Measurements from ENCODE around the gene CCNY. TPM values are rescaled to one million over a fixed set of nuclear protein-coding genes. Genes with fewer than 3 reads are reported as not detected.

Gene CCNY
- total RNA-seq, 4 donors from 2014 or later = 23.9 to 68.1 (median 39.5) TPM

- Histone ChIP-seq H3K4me1 (peaks cover 3 to 19% of the 10 kb centered on the region in 2 donors), H3K27me3 (no peaks in the 10 kb centered on the region), H3K27ac (peak overlapping the region in 1 of 4 donors; percentile 14), H3K9me3 (no peaks in the 10 kb centered on the region), H3K4me3 (no peak overlapping the region), H3K36me3 (no peaks in the 10 kb centered on the region)
- no peak for ATAC-seq
- TF ChIP-seq CTCF (IDR thresholded peaks at IDR 0.05 in 4 of 5, conservative IDR thresholded peaks at IDR 0.05 in 1 of 5) (no peak), POLR2A (IDR thresholded peaks at IDR 0.05) (no peak)
- in situ Hi-C loops (cut with MboI; ENCODE audit: low sequenced_read_pairs in 4 of 4) (no loop called here), intact Hi-C loops (cut with DNase I; ENCODE audit: low total_unique reads) (no loop called here)
- no peak for DNase-seq
Measured at GRCh38 chr10:35435824-35436223, 99.5 kb downstream of the CCNY start.

- H3K27me3 ChIP-seq = no peaks in the 10 kb centered on the region
- no peak overlapping the region for H3K4me3 ChIP-seq
- ATAC-seq (no peak), DNase-seq (no peak)
- no peaks in the 10 kb centered on the region for H3K9me3 ChIP-seq
- intact Hi-C loops (cut with DNase I; ENCODE audit: low total_unique reads) (no loop called here), in situ Hi-C loops (cut with MboI; ENCODE audit: low sequenced_read_pairs in 4 of 4) (no loop called here)
- no peak overlapping the region for H3K27ac ChIP-seq
- TF ChIP-seq CTCF (IDR thresholded peaks at IDR 0.05 in 4 of 5, conservative IDR thresholded peaks at IDR 0.05 in 1 of 5) (no peak), POLR2A (IDR thresholded peaks at IDR 0.05) (no peak)
- H3K4me1 ChIP-seq = peaks cover 3 to 16% of the 10 kb centered on the region in 2 donors
- H3K36me3 ChIP-seq = no peaks in the 10 kb centered on the region
Measured at GRCh38 chr10:35437829-35438228, 101.5 kb downstream of the CCNY start.

DNA sequence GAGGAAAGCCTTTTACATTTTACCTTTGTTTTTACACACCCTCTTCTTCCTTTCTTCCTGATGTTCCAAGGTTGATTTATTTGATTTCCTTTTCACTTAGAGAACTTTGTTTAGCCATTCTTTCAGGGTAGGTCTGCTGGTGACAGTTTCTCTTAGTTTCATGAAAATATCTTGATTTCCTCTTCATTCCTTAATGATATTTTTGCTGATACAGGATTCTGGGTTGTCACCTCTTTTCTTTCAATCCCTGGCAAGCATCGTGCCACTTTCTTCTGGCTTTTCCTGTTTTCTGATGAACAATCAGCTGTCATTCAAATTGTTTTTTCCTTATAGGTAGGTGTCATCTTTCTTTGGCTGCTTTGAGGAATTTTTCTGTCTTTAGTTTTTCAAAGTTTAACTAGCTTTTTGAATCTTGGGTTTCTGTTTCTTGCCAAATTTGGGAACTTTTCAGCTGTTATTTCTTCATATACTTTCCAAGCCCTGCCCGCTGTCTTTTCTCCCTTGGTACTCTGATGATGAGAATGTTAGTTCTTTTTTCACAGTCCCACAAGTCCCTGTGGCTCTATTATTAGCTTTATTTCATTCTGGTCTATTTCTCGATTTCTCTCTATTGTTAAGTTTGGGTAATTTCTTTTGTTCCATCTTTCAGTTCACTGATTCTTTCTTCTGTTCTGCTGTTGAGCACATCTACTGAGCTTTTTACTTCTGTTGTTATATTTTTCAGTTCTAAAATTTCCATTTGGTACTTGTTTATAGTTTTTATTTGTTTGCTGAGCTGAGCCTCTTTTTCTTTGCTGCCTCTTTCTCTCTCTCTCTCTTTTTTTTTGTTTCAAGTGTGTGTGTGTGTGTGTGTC lies 102.6 kb downstream of the CCNY start:
- Histone ChIP-seq H3K4me1 (peaks cover 0 to 16% of the 10 kb centered on the region in 2 donors), H3K9me3 (peaks cover 0 to 5% (median 0%) of the 10 kb centered on the region in 3 donors), H3K36me3 (no peaks in the 10 kb centered on the region), H3K4me3 (no peak overlapping the region), H3K27me3 (no peaks in the 10 kb centered on the region), H3K27ac (no peak overlapping the region)
- in situ Hi-C loops (cut with MboI; ENCODE audit: low sequenced_read_pairs in 4 of 4) = no loop called here
- no peak for ATAC-seq
- no peak for DNase-seq
- intact Hi-C loops (cut with DNase I; ENCODE audit: low total_unique reads) = no loop called here
- TF ChIP-seq POLR2A (IDR thresholded peaks at IDR 0.05) (no peak), CTCF (IDR thresholded peaks at IDR 0.05 in 4 of 5, conservative IDR thresholded peaks at IDR 0.05 in 1 of 5) (no peak)

GRCh38 chr10:35440016-35440415 lies 103.7 kb downstream of the CCNY start:
- H3K4me3 ChIP-seq = no peak overlapping the region
- H3K27ac ChIP-seq = peak overlapping the region in 2 of 4 donors; percentile 0 to 69
- TF ChIP-seq CTCF (IDR thresholded peaks at IDR 0.05 in 4 of 5, conservative IDR thresholded peaks at IDR 0.05 in 1 of 5) = no peak
- no peak for TF ChIP-seq POLR2A (IDR thresholded peaks at IDR 0.05)
- peaks cover 0 to 6% (median 0%) of the 10 kb centered on the region in 3 donors for H3K9me3 ChIP-seq
- DNase-seq (no peak), ATAC-seq (no peak)
- in situ Hi-C loops (cut with MboI; ENCODE audit: low sequenced_read_pairs in 4 of 4) (no loop called here), intact Hi-C loops (cut with DNase I; ENCODE audit: low total_unique reads) (no loop called here)
- peaks cover 0 to 16% of the 10 kb centered on the region in 2 donors for H3K4me1 ChIP-seq
- no peaks in the 10 kb centered on the region for H3K27me3 ChIP-seq
- no peaks in the 10 kb centered on the region for H3K36me3 ChIP-seq
